Stimulated activated CD4-positive, alpha-beta T cell treated with anti-CD3 and anti-CD28 coated beads, Interleukin-1b, Interleukin-23, amount 100 ng/mL, for 1 hour (primary cell): Measurements from ENCODE around the gene MAFF.
"Not testable (repeated sequence)": the region's sequence is repeated elsewhere in the genome, so short reads cannot be mapped to it uniquely, and the experiment has no call there.

Experiments
- DNase-seq, 2 donors: peaks; one replicate each; pipeline ENCODE4 v3.0.0-alpha.2; 2020; ENCODE audit warnings: low read depth in 2 of 2

Gene MAFF

DNA sequence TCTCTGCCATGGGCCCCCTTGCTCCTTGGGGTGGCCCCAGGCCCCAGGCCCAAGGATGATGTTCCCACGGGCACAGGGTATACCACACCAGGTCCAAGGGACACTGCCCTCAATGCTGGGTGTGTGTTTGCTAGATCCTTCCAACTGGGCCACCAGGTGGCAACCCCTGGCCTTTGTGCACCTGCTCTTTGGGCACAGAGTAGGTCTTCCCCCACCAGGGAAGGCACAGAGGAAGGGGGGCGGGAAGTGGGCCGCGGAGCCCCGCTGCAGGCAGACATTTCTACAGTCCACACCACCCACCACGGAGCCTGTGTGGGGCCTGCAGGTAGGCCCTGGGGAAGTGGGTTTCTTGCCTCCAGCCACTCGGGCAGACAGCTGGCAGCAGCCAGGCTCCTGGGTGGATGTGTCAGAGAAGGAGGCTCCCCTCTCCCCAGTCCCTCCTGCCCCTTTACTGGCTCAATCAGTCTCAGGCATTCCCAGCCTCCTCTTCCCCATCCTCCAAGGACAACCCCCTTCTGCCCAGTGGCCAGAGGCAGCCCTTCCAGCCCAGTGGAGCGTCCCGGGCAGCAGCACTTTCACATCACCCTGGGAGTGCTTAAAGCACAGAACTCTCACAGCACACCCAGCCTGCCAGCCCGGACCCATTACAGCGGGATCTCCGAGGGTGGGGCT lies 21.6 kb downstream of the MAFF start:
- no peak for DNase-seq

DNA sequence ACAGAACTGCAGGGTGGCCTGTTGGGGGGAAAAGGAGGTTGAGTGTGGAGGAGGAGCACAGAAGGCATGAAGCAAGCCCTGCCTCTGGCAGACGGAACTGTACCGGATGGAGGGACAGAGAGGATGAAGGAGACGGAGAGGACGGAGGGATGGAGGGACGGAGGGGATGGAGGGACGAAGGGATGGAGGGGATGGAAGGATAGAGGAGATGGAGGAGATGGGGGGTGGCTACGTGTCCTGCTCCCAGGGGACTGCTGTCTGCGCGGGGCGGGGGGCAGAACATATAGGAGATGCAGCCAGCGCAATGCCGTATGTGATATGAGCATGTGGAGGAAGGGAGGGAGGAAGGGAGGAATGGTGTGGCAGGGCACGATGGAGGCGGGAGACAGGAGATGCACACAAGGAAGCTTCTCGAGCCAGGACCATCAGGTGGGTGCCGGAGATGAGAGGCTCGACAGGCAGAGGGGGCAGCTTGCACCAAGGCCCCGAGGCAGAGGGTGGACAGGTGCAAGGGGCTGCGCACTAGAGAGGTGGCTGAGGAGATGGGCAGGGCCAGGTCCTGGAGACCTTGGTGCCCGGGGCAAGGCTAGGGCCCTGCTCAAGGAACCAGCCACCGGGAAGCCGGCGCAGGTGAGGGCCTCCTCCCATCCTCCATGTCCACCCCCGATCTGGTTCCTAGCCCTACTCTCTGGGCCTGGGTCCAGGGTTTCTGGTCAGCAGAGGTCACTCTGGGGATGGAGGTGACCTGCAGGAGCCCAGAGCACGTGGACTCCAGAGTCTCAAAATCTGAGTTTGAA lies 25.3 kb downstream of the MAFF start:
- no peak for DNase-seq

DNA sequence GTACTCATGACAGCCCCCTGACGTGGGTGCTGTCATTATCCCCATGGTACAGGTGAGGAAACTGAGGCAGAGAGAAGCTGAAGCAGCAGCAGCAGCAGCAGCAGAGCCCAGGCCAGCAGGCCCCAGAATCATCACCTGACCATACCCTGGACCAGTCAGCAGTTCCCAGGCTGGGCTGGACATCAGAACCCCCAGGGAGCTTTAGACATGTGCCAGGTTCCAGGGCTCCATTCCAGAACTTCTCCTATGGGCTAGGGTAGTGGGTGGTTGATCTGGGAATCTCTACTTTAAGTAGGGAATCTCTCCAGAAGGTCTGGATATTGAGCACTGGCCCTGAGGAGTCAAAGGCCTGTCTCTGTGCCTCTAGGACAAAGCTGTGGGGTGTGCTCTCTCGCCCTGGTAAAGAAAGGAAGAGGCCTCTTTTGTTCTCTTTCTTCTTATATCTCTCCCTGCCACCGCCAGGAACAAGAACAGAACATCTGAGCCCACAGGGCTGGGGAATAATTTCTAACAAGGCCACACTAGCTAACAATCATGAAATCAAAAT lies 26.6 kb downstream of the MAFF start:
- DNase-seq, result no peak

DNA sequence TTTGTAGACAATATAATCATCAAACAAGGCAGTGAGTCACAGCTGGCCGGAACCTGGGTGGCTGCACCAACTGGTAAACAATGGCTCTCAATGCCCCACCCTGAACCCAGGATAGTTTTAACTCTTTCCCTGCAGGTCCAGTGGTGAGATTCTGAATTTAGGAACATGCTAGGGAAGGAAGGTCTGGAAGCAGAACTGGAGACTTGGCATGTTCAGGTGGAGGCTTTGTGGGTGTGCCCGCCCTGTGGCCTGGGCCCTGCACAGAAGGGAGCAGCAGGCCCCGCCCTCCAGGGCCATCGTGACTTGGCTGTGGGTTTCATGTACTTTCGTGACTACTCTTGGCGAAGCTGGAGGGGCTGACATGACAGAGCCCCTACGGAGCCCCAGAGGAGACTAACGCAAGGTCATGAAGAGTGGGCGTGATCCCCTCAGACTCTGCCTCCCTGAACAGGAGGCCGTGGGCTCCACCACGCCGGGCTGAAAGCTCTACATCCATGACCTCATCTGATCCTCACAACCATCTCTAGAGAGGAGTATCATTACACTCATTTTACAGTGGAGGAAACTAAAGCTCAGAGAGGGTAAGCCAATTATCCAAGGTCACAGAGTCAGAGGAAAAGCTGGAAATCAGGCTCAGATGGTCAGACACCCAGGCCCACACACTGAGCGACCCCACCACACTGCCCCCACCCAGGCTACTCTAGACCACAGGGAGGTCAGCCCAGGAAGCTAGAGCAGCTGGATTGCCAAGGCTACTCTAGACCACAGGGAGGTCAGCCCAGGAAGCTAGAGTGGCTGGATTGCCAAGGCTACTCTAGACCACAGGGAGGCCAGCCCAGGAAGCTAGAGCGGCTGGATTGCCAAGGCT lies 27.3 kb downstream of the MAFF start:
- DNase-seq, result no peak

- DNase-seq, result no peak
These were observed 28.5 kb downstream of the MAFF start for GRCh38 chr22:38230108-38230825.

DNA sequence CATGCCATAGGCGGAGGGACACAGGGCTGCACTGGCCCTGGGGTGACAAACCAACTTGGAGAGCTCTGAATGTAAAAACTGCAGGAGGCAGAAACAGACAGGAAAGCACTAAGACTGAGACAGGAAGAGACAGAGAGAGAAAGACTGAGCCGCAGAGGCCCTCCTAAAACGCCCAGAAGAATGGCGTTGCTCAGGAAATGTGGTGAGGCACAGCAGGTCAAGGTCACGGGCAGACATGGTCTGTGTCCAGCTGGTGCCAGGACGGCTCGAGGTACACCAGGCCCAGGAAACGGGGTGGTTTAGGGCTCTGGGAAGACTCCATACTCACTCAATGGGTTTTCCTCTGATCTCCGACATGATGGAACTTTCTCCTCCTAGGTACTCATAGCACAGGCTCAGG lies 29.1 kb downstream of the MAFF start:
- no peak for DNase-seq

DNA sequence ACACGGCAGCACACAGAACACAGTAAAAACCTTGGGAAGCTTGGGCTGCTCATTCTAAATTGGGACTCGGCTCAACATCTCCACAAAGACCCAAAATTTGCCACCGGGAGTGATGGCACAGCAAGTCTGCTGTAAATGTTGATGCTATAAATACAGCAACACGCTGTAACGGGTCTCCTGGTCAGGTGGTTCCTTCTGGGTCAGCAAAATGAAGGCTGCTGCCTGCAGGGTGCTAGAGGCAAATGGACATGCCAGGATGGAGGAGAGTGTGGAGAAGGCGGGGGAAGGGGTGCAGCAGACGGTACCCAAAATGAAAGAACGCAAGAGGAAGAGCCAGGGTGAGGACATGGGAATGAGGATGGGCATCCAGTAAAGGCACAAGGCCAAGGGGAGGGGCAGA lies 30.4 kb downstream of the MAFF start:
- DNase-seq, result no peak

- DNase-seq, result no peak
These were observed 31.6 kb downstream of the MAFF start for GRCh38 chr22:38233427-38233826.

DNA sequence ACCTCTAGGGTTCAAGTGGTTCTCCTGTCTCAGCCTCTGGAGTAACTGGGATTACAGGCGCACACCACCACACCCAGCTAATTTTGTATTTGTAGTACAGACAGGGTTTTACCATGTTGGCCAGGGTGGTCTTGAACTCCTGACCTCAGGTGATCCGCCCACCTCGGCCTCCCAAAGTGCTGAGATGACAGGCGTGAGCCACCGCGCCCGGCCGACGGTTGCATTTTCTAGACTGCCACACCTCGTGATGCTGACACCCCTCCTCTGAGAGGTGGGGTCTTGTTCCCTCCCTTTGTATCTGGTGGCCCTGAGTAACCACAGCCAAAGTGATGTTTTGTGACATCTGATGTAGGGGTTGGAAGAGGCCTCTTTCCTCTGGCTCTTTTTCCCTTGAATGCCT lies 32.1 kb downstream of the MAFF start:
- DNase-seq, result not testable (repeated sequence)

GRCh38 chr22:38235240-38235850 lies 33.6 kb downstream of the MAFF start:
- DNase-seq, result no peak

DNA sequence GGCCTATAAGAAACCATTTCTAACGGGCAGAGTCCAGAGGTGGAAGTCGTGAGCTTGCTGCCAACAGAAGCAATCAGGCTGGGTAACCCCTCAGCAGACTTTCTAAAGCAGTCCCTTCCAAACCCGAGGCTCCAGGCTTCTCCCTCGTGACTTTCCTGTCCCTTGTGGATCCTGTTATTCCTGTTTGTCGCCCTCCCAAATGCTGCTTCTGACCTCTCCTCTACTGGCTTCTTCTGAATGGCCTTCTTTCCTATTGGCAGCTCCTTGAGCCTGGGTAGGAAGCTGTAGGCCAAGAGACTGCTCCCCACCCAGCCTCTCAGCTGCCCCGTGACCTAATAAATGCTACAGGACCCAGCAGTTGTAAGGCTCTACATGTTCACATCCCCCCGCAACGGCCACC lies 35.0 kb downstream of the MAFF start:
- DNase-seq, result no peak

GRCh38 chr22:38238519-38239071 lies 36.8 kb downstream of the MAFF start:
- no peak for DNase-seq

- DNase-seq, result no peak
These were observed 37.4 kb downstream of the MAFF start for GRCh38 chr22:38239101-38239761.

DNA sequence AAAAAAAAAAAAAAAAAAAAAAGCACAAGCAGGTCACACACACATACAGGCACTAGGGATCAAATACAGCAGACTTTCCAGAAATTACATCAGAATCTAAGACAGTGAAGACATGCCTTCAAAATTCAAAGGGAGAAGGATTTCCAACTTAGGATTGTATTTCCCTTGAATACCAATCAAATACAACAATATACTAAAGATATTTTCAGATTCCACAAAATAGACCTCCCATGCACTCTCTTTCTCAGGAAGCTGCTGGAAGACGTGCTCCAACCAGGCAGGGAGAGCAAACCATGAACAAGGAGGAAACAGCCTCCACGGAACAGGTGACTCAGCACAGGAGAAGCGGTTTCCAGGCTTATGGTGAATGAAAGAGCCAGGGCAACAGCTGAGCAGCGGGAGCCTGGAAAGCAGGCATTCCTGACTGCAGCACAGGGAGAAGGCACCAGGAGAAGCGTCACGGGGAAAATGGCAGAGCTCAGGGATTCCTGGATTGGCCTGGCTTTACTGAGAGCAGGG lies 39.0 kb downstream of the MAFF start:
- no peak for DNase-seq

DNA sequence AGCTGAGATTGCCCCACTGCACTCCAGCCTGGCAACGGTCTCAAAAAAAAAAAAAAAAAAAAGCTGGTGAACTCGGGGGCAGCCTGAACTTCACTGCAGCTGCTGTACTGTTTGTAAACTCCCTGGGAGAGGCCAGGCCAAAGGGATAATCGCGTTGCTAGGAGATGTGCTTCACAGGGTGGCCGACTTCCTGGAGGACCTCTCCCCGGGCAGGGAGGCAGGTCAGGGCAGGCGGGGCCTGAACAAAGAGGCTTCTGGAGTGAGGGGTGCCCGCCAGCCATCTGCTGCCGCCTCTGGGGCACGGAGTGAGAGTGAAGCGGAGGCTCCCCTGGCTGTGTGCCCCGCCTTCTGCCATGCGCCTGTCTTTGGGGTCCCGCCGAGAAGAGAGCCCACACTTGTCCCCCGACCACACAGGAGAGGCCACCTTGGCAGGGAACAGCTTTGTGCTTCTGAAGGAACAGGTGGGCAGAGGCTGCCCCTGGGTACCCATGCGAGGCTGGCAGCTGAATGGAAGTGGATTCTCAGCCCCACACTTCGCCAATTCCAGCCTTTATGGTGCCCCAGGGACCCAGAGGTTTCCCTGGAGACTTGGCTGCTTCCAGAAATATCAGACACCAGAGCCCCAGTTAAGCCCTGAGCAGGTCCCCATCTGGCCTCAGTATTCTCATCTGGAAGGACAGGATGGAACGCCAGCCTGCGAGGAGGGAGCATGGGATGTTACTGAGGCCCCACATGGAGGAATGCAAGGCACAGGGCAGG lies 41.4 kb downstream of the MAFF start:
- no peak for DNase-seq

GRCh38 chr22:38244106-38244505 lies 42.3 kb downstream of the MAFF start:
- DNase-seq, result no peak

DNA sequence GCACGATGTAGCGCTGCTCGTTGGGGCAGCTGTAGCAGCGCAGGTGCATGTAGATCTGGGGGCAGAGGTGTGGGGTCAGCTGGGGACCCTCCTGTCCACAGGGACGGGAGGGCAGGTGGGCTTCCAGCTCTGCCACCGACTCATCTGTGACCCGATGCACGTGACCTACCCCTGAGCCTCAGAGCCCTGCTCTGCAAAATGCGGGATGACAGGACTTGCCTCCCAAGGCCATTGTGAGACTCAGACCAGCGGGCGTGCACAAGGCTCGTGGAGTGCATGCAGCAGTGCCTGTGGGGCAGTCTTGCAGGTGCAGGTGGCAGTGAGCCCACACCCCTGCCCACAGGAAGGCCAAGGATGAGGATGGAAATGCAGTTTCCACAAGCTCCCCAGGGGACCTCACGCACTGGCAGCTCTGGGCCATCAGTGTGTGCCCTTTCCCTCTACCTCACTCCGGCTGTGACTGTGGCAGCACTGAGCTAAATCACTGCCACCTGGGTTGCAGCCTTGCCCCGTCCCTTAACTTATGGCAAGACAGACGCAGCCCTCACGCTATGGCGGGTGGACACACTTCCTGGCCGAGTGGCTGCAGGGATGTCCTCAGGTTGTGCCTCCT lies 44.4 kb downstream of the MAFF start:
- no peak for DNase-seq

GRCh38 chr22:38246692-38247091 lies 44.9 kb downstream of the MAFF start:
- no peak for DNase-seq

- no peak for DNase-seq
These were observed 45.9 kb downstream of the MAFF start for GRCh38 chr22:38247713-38248112.
